WTC11 (cell line): ENCODE results near the gene CA11.

ENCODE experiments used
- ETV6 ChIP-seq: sonication (generic); formaldehyde crosslinking; IDR thresholded peaks from 2 replicates; pipeline ENCODE4 v1.8.1; 2022; ENCODE audit warnings: mild to moderate bottlenecking, missing genetic modification reagents
- TEAD4 ChIP-seq: sonication (generic); formaldehyde crosslinking; IDR thresholded peaks from 2 replicates; pipeline ENCODE4 v1.8.0; 2022; ENCODE audit warnings: mild to moderate bottlenecking, missing genetic modification reagents
- TF ChIP-seq, protein P1 (sequence below): fragments of 200-600 bp; IDR thresholded peaks from 2 replicates; pipeline ENCODE4 v1.8.0; 2022; ENCODE audit warnings: antibody characterized with exemption
- TF ChIP-seq, protein P2 (sequence below): sonication (generic); formaldehyde crosslinking; IDR thresholded peaks from 2 replicates; pipeline ENCODE4 v1.8.1; 2022; ENCODE audit warnings: low read depth, missing genetic modification reagents, borderline replicate concordance

DNA sequence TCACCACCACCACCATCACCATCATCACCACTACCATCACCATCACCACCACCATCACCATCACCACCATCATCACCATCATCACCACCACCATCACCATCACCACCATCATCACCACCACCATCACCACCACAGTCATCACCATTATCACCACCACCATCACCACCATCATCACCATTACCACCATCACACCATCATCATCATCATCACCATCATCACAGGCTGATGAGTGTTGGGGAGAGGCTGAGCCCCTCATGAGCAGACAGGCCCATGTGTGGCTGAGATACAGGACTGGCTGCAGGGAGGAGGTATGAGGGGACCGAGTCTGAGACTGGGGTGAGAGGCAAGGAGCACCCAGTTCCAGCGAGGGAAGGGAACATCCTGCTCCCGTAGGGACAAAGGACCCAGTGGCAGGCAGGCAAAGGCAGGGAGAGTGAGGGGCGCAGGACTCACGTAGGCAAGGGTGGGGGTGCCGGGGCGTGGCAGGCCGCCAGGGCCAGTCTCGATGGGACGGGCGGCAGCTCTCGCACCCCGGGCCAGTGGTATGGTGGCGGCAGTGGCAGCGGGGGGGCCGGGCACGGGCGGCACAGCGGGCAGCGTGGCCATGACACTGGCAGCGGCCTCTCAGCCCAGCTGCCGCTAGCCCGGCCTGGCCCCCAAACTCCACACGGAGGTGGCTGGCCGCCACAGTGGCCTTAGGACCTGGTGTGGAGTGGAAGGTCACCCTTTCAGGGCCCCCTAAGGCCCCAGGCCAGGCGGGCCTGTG lies 24.1 kb upstream of the CA11 start:
- no peak for TF ChIP-seq ETV6 (CRISPR knock-in tag)
- TF ChIP-seq, protein P1, sequence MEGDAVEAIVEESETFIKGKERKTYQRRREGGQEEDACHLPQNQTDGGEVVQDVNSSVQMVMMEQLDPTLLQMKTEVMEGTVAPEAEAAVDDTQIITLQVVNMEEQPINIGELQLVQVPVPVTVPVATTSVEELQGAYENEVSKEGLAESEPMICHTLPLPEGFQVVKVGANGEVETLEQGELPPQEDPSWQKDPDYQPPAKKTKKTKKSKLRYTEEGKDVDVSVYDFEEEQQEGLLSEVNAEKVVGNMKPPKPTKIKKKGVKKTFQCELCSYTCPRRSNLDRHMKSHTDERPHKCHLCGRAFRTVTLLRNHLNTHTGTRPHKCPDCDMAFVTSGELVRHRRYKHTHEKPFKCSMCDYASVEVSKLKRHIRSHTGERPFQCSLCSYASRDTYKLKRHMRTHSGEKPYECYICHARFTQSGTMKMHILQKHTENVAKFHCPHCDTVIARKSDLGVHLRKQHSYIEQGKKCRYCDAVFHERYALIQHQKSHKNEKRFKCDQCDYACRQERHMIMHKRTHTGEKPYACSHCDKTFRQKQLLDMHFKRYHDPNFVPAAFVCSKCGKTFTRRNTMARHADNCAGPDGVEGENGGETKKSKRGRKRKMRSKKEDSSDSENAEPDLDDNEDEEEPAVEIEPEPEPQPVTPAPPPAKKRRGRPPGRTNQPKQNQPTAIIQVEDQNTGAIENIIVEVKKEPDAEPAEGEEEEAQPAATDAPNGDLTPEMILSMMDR = no peak
- no peak for TF ChIP-seq TEAD4 (CRISPR knock-in tag)
- TF ChIP-seq, protein P2, sequence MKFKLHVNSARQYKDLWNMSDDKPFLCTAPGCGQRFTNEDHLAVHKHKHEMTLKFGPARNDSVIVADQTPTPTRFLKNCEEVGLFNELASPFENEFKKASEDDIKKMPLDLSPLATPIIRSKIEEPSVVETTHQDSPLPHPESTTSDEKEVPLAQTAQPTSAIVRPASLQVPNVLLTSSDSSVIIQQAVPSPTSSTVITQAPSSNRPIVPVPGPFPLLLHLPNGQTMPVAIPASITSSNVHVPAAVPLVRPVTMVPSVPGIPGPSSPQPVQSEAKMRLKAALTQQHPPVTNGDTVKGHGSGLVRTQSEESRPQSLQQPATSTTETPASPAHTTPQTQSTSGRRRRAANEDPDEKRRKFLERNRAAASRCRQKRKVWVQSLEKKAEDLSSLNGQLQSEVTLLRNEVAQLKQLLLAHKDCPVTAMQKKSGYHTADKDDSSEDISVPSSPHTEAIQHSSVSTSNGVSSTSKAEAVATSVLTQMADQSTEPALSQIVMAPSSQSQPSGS (CRISPR knock-in tag) = no peak
